Prostate gland (tissue), 2 donors: ENCODE data around the gene RBCK1.

ENCODE experiments used
- CTCF ChIP-seq, 4 experiments: fragments of 200-600 bp in 2 of 4; fragments of 450-650 bp in 2 of 4; sonication (generic) in 2 of 4; IDR thresholded peaks; 1 replicate in 3 of 4; 2 replicates in 1 of 4; pipeline ENCODE4 v1.5.1; 2016 to 2019; ENCODE audit warnings: antibody characterized with exemption in 4 of 4, mild to moderate bottlenecking in 2 of 4, moderate library complexity in 2 of 4
- POLR2AphosphoS5 ChIP-seq: sonication (generic); formaldehyde crosslinking; IDR thresholded peaks from one replicate; pipeline ENCODE4 v1.6.1; 2017; ENCODE audit warnings: antibody characterized with exemption

- TF ChIP-seq CTCF (IDR thresholded peaks at IDR 0.05) (no peak), POLR2AphosphoS5 (no peak)
Measured at GRCh38 chr20:406200-407132, 1.6 kb upstream of the RBCK1 start.
